ENCODE measurements around the gene SLC17A3. TPM values are rescaled to one million over a fixed set of nuclear protein-coding genes. Genes with fewer than 3 reads are reported as not detected.

Gene SLC17A3
- total RNA-seq (2022; extraction: Qiagen RNA extraction; ENCODE audit: low read depth), result 0.53 to 1.4 TPM (median 0.93 TPM) in 5 replicates

GRCh38 chr6:25874118-25874517 lies at the start of gene SLC17A3:
SLC17A3 (minus strand) TSS chr6:25874243; CDS start chr6:25868387, 5,856 bp downstream.

GRCh38 chr6:25831532-25832306 lies 42.3 kb downstream of the SLC17A3 start, which contains the start of gene SLC17A1:
SLC17A1 (minus strand) TSS chr6:25832052; CDS start chr6:25830557, 1,495 bp downstream.

Other genes starting within 250 kb of the SLC17A3 start
- 0.13 to 0.32 TPM in 2 of 5 replicates, not detected in the others for gene SCGN, start 222.0 kb downstream of the SLC17A3 start, total RNA-seq (2022; extraction: Qiagen RNA extraction; ENCODE audit: low read depth)
- gene SLC17A4, start 119.5 kb downstream of the SLC17A3 start, total RNA-seq (2022; extraction: Qiagen RNA extraction; ENCODE audit: low read depth), result not detected in 5 replicates
- gene SLC17A1, start 42.2 kb downstream of the SLC17A3 start, total RNA-seq (2022; extraction: Qiagen RNA extraction; ENCODE audit: low read depth), result 0.08 to 0.10 TPM in 2 of 5 replicates, not detected in the others
- not detected in 5 replicates for gene SLC17A2, start 56.4 kb upstream of the SLC17A3 start, total RNA-seq (2022; extraction: Qiagen RNA extraction; ENCODE audit: low read depth)
- 1.8 to 2.1 TPM (median 1.9 TPM) in 5 replicates for gene TRIM38, start 88.6 kb upstream of the SLC17A3 start, total RNA-seq (2022; extraction: Qiagen RNA extraction; ENCODE audit: low read depth)
- gene HFE, start 213.2 kb upstream of the SLC17A3 start, total RNA-seq (2022; extraction: Qiagen RNA extraction; ENCODE audit: low read depth), result 8.9 to 13.3 TPM (median 12.2 TPM) in 5 replicates

All from A549 treated with RU486 at 1 μM for 4 hours (cell line).